Inferior parietal cortex (tissue), 1 donor: ENCODE data around the gene FAM83C.
"Not testable (repeated sequence)": the region's sequence is repeated elsewhere in the genome, so short reads cannot be mapped to it uniquely, and the experiment has no call there.

Experiments
- DNase-seq: peaks from one replicate; pipeline ENCODE4 v3.0.0-alpha.2; 2016; ENCODE audit errors: extremely low spot score

Gene FAM83C

DNA sequence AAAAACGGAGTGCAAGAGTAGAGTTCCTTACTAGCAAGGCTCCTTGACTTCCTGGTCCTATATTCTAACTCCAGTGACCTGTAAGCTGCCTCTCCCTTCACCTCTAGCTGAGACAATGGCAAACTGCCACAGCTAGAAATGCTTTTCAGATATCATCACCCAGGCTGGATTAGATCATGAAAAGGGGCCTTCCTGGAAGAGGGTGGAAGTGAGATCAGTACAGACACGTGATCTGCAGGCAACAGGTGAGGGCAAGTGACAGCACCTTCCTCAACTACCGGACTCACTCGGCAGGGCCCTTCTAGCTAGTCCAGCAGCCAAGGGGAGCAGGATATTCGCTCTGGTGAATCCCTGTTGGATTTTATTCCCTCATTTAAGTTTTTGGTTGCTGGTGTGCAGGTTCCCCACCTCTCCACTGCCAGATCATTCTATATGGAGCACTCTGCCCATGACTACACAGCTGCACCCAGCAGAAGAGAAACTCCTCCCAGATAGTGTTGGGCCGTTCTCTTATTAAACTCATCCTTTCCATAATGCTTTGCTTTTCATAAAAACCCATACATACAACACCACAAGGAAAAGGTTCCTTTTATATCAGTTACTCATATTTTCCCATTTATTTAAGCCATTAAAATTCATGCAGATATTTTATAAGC lies 26.4 kb upstream of the FAM83C start:
- no peak for DNase-seq

DNA sequence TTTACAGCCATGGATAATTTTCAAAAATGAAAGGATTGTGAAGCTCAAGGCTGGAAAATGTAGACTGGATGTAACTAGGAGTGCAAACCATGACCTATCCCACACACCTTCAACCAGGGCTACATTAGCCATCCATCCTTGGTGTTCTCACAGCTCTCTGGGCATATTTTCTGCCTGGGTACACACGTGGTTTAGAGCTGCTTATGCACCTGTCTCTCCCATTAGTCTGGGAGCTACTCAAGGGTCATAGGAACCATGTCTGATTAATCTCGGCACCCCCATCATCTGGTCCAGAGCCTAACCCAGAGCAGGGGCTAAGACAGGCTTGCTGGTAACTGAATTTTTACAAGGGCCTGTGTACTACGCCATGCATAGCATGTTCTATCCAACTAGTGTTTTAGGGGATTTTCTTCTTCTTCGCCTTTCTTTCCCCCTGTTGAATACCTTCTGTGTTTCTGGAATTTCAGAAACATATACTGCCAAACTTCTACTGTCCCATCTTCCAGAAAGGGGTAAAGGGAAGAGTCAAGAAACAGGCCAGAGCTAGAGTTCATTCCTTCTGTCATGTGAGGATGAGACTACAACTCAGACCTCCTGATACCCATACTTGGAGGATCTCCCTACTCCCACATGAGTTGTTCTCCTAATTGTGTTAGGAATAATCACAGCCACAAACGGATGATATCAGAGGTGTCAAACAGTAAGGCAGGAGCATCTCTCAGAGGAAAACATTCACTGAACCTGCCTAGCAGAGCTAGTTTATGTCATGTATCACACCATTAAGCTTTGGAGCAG lies 25.4 kb upstream of the FAM83C start:
- DNase-seq = no peak

DNA sequence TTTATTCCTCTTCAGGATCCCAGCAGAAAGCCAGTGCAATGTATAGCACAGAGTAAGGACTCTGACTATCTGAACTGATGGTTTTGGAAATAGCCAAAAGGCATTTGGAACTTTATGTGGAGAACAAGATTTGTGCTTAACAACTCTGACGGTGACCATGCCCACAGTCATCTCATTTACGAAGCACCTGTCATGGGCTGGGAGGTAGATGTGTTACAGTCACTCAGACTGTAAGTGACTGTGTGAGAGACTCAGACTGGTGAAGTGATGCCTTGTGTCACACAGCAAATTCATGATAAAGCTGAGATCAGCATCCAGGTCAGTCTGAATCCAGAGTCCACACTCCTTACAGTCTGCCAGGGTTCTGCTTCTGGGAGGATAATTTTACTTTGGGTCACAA lies 23.9 kb upstream of the FAM83C start:
- no peak for DNase-seq

DNA sequence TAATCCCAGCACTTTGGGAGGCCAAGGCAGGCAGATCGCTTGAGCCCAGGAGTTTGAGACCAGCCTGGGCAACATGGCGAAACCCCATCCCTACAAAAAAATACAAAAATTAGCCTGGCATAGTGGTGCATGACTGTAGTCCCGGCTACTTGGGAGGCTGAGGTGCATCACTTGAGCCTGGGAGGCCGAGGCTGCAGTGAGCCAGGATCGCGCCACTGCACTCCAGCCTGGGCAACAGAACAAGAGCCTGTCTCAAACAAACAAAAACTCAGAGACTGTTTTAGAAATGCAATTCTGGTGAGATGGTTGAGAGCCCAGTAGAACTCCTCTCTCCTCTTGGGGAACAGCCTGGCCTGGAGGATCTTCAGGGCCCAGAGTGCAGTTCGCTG lies 23.4 kb upstream of the FAM83C start:
- not testable (repeated sequence) for DNase-seq

DNA sequence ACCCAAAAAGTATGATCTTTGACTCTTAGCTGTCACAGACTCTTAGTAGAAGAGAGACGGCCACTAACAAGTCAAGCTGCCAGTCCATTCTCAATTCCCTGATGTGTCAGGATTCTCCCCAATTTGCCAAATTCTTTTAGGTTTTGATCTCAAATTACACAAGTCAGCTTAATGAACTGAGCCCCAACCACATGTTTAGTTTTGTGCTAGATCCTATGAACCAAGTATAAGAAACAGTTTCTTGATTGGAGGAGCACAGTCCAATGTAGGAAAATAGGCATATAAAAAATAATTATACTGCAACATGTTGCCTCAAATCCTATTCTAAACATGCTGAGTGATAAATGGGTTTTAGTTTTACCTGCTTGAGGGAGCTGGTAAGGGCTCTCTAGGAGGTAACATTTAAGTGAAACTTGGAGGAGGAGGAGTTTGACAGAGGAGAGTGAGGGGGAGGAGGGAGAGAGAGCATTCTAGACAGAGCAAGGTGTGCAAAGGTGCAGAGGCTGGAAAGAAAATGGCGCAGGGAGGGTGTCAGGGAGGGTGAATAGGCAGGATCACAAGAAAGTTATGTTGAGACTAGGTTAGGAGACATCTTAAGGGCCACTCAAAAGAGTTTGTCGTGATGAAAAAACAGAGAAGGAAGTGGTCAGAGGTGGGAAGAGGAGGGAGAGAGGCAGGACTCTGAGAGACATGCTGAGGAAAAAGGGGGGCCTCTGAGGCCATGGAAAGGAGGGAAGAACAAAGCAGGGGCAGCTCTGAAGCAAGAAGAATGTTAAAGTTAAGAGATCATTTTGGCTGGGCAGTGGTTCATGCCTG lies 22.8 kb upstream of the FAM83C start:
- DNase-seq = no peak

DNA sequence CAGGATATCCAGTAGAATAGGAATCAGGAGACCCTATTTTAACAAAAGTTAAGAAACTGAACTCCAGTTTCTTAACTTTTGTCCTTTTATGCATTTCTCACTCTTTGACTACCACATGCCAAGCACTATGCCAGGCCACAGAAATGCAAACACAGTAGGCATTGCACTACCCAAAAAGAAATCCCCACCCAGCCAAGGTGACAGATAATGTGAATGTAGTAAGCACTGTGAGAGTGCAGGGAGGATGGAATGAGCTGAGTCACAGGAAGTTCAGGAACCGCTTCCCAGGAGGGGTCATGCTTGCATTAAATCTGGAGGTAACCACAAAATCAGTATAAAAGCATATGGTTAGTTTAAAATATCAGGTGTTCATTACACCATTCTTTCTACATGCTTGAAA lies 20.1 kb upstream of the FAM83C start:
- DNase-seq = no peak

DNA sequence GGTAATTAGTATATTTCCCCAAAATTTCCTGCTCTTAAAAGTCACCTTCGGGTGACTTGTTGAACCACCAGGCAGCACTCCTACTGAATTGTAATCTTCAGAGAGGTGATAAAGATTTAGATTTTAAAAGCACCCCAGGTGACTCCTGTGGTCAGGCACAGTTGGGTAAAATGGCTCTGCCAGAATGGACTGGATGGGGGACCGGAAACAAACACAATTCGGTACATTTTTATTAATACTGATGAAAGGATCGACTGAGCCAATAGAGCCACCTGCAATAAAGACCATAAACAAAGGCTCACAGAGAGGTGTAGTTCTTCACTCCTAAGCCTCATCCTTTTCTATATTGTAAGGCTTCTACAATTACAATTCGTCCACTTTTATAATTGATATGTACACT lies 19.6 kb upstream of the FAM83C start:
- no peak for DNase-seq

DNA sequence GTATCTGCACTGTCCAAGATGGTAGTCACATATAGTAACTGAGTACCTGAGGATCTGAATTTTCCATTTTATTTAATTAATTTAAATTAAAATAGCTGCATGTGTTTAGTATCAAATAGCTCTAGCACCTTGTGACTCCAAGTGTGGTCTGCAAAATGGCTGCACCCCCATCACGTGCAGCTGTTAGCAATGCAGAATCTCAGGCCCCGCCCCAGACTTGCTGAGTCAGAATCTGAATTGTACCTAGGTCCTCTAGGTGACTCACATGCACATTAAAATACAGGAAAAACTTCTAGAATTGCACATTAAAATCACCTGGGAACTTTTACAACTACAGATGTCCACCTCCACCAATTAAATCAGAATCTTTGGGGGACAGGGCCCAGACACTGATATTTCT lies 19.2 kb upstream of the FAM83C start:
- DNase-seq = no peak

DNA sequence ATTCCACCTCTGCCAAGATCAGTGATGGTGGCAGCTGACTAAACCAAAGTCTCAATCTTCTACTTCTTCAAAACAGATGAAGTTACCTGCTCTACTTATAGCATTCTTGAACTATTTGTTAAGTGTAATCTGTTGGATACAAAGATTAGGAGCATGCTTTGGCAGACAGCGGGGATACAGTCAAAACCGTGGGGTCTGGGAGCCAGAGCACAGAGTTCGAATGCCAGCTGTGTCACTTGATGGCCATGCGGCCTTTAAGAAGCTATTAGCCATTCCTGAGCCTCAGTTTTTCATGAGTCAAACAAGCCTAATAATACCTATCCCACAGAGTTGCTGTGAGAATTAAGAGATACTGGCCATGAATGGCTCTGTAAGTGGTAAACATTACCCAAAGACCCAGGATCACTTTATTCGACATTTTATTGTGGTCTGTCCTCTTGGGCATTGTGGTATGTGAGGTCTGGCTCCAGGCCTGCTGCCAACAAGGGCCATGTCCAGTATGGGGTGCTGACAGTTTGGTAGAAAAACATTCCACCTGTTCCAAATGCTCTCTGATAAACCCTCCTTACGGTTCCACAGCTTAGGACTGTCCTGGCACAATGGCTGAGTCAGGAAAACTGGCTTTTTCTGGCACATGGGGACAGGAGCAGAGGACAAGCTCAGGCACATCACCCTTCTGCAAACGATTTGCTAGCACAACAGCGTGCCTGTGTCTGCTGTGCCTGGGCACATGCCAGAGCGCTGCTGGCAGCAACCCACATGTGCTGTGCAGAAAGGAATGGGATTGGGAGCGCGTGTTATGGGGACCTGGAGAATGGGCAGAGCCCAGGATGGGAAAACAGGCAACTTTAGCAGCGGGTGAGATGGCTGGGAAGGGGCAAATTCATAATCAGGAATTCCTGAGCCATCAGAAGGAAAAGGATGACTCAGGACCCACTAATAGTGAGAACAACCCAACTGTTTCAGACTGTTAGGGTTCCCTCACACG lies 15.7 kb upstream of the FAM83C start:
- peak; percentile 48 for DNase-seq

DNA sequence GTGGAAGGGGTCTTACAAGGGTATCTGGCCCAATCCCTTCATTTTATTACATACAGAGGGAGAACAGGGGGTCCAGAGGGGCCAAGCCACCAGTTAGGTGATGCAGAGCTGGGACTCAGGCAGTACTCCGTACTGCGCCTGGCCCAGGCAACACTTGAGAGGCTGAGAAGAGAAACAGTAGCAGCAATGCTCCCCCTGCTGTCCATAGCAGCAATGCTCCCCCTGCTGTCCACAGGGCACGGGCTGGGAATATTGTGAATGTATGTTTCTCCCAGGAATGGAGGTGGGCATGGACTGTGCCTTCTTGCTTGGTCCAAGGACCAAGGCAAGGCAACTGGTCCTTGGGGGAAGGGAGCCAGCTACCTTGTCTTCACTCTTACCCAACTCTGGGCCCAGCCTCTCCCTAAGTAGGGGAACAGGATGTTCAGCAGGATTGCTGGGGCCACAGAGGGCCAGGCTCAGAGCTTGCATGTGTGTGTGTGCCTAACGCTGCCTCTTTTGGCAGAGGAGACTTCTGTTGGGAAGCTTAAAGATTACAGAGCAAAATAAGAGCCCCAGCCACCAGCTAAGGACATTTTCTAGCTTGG lies 14.8 kb upstream of the FAM83C start:
- peak; percentile 56 for DNase-seq

DNA sequence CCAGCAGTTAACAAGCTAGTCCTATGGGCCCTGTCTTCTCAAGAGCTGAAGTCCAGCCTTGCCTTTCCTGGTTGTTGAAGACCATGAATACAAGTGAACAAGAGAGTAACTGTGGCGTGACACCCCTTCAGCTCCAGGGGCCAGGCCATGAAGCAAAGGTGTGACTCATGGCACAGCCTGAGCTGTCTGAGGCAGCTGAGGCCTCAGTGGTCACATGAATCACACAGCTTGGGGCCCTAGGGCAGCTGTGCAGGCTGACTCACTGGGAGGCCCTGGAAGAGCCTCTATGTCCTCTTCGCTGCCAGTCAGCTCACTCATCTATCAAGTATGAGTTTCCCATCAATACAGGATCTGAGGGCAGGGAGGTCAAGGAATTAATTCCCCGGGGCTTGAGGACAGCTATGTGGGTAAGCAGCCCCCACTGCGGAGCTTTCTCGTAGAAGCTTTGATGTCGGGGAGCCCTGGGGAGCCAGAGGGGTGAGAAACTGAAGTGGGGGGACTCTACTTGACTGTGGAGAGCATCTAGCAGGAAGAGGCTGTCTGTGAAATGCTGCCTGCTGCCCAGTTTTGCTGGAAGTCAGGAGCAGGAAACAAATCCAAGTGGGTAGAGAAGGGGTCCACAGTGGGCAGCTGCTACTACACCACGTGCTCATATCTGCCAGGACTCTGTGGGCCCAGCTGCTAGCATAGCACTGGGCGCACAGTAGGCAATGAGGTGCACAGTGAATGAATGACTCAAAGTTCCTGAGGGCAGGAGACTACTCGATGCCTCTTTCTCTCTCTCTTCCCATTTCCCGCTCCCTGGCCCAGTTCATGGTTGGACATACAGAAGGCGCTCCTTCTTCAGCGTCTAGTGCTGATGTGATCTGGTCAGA lies 13.7 kb upstream of the FAM83C start:
- DNase-seq = no peak

DNA sequence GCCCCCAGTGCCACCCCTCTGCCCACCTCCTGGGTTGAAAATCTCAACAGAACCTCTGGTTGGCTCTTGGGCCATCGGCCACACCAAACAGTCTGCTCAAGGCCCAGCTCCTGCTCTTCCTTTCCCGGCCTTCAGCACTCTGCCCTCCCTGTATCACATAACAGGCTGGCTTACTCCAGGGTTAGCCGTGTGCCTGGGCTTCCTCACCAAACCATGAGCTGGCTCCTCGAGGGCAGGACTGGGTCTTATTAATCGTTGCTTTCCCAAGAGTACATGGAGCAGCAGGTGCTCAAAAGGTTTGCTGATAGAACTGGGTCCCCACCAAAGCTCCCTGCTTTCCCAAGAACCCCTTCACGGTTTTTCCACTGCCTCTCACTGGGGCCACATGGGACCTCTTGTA lies 12.7 kb upstream of the FAM83C start:
- no peak for DNase-seq

DNA sequence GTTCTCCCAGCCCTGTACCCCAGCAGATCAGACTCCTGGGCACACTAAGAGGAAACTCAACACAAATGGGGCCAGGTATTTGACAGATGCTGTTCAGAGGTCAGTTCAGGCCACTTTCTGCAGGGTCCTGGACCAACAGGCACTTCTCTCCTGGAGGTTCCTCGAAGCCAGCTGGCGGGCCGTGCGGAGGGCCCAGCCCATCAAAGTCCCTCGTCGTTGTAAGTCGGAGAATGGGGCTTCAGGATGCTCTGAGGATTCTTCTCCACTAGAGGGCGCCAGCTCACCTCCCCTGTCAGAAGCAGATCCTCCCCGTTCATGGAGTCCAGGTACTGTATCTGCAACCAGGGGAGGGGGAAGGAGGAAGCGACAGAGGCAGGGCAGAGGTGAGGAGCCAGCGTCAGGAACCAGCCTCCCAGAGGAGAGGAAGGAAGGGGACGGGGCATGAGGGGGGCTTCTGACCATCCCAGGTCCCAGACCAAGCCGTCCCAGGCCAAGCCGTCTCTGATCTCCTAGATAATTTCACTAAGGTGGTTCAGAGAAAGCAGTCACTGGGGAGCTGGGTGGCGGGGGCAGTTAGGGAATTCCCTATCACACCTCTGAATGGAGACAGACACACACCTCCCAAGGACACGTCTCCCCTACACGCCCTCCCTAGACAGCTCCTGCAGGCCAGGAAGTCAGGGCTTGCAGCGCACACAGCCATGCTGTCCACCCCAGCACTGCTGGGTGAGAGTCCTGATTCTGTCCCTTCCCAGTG lies 11.7 kb upstream of the FAM83C start:
- peak; percentile 89 for DNase-seq

DNA sequence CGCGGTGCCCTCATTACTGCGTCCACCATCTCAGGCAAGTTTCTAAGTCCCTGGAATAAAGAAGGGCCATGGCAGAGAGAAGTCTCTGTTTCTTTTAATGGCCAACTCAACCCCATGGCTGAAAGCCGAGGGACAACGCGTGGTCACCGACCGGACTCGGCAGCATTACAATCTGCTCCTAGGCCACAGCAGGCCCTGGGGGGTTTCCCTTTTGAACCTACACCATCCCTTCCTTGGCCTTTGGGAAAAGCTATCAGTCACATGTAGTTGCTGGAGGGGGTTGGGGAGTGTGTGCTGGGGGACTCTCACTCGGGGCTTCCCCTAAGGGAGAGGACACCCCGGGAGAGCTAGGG lies 11.1 kb upstream of the FAM83C start:
- DNase-seq = no peak

DNA sequence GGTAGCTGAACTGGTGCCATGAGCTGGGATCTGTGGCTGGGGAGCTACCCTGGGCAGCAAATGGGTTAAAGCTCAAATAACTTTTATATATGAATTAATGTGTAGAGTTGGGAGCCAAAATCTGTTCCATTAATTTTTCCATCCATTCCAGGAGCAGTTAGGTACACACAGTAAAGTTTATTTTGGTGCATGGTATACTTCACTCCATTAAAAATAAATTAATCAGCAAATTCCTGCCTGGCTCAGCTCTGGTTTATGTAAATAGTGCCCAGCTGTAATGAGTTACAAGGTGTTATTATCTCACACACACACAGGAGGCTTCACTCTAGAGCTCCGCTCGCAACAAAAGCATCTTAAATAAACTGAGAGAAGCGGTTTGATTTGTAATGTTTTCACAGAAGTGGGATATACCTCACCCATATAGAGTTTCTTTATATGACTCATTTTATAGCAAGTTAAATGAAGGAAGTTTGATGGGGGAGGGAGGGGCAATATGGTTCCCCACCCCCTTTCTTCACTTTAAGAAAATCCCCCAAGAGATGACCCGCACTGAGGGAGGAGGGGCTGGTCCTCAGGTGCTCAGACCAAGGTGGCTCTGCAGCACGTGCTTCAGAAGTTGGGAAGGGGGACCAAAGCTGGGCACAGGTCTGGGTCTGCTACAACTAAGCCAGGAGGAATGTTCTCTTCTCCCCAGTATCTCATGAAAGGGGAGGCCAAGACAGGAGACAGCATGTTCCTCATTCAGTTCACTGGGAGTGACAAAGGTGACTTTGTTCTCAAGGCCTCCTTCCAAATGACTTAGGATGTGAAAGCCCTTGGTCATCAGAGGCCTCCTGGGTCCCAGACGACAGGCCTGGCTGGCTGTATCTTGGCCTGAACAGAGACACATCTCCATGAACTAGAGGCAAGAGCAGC lies 10.5 kb upstream of the FAM83C start:
- DNase-seq = no peak

DNA sequence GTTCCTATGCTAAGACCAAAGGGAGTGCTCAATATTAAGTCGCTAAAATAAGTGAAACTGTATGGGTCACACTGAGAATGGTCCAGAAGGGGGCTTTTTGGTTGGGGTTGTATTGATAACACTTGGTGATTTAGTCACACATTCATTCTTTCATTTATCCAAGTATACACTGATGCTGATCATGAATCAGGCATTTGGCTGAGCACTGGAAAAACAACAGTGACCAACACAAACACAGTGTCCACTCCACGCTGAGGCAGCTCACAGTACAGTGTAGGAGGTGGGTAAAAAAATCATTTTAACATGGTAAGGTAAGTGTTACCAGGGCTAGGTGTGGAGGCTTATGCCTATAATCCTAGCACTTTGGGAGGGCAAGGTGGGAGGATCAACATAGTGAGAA lies 9.2 kb upstream of the FAM83C start:
- DNase-seq = no peak

DNA sequence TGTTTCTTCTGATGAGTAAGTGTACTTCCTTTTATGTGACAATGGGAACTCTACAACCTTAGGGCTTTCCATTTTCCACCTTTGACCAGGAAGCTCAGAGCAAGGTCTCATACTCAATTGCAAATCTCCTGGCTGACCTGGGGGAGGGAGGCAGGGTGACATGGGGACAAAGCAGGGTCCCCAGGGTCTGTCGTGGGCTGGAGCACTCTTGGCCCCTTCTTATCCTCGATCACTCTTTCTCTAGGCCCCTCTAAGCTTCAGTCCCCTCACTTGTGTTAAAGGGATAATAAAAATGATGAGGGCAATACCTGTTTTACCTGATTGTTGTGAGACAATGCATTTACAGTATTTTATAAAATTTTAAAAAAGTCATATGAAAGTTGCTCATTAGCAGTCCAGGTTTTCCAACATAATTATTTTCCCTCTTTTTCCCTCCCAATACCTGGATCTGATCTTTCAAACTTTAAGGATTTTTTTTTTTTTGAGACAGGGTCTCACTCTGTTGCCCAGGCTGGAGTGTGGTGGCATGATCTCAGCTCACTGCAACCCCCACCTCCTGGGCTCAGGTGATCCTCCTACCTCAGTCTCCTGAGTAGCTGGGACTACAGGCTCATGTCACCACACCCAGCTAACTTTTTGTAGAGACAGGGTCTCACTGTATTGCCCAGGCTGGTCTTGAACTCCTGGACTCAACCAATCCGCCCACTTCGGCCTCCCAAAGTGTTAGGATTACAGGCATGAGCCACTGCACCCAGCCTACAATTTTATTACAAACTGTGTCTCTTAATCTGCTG lies 8.4 kb upstream of the FAM83C start:
- DNase-seq = no peak

DNA sequence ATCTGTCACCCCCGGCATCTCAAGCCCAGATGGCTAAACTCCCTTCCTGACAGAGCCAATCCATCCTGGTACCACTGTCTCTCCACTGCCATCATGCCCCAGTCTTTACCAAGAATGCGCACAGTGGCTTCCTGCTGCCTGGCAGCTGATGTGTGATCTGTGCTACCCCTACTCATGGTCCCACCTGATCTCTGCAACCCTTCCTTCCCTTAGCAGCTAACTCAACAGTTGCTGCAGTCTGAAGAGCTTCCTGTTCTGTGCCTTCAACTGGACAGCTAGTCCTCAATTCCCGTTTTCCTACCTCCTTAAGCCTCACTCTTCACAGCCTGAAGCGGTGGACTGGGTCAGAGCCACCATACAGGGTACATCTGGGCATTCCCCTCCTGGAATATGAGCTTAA lies 7.6 kb upstream of the FAM83C start:
- no peak for DNase-seq
